GM12891 (cell line): Measurements from ENCODE around the gene HOXC9.

Experiments
- POLR2A ChIP-seq: IDR thresholded peaks from 2 replicates; pipeline ENCODE4 v1.6.1; 2011; ENCODE audit warnings: low read depth, low read length, control low read depth
- POLR2AphosphoS5 ChIP-seq: IDR thresholded peaks from 2 replicates; pipeline ENCODE4 v1.6.1; 2011; ENCODE audit warnings: low read depth, low read length, control low read depth
- SPI1 ChIP-seq: IDR thresholded peaks from 2 replicates; pipeline ENCODE4 v1.6.1; 2011; ENCODE audit warnings: low read depth, low read length, control low read depth

DNA sequence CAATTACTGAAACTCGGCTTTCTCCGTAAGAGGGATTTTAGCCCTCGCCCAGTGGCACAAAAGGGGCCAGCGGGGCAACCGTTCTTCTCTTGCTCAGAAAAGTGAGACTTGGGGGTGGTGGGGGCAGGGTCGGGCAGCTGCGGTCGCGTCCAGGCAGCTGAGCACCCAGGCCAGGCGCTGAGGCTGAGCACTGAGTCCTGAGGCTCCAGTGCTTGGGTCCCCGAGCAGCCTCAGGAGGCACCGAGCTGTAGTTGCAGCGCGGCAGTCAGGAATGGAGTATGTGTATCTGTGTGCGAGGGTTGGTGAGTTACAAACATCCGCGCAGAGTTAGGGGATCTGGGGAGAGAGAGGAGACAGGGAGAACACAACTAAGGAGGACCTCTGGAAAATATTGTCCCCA is 24.2 kb downstream of the HOXC9 start:
- TF ChIP-seq POLR2A (no peak), POLR2AphosphoS5 (no peak), SPI1 (no peak)
